ENCODE measurements around the gene DOK3.

GRCh38 chr5:177477701-177478477, 31.7 kb downstream of the DOK3 start:
- TF ChIP-seq, protein P1, sequence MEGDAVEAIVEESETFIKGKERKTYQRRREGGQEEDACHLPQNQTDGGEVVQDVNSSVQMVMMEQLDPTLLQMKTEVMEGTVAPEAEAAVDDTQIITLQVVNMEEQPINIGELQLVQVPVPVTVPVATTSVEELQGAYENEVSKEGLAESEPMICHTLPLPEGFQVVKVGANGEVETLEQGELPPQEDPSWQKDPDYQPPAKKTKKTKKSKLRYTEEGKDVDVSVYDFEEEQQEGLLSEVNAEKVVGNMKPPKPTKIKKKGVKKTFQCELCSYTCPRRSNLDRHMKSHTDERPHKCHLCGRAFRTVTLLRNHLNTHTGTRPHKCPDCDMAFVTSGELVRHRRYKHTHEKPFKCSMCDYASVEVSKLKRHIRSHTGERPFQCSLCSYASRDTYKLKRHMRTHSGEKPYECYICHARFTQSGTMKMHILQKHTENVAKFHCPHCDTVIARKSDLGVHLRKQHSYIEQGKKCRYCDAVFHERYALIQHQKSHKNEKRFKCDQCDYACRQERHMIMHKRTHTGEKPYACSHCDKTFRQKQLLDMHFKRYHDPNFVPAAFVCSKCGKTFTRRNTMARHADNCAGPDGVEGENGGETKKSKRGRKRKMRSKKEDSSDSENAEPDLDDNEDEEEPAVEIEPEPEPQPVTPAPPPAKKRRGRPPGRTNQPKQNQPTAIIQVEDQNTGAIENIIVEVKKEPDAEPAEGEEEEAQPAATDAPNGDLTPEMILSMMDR (CRISPR knock-in tag; IDR thresholded peaks at IDR 0.05) = no peak; the same call in 1 of the 2 replicates
- TF ChIP-seq CC2D1A (CRISPR knock-in tag; IDR thresholded peaks at IDR 0.05) = no peak
